CD4-positive, alpha-beta memory T cell (primary cell): Measurements from ENCODE around the gene DAB2IP. TPM values are rescaled to one million over a fixed set of nuclear protein-coding genes. Genes with fewer than 3 reads are reported as not detected.

Source experiments
- CTCF ChIA-PET: fragments of 350-600 bp; sonication (Branson Sonifier 250); formaldehyde crosslinking; loops from one replicate; lab custom pipeline; 2021; ENCODE audit warnings: inconsistent platforms; ENCODE audit not compliant: partially characterized antibody; lab: Charles Lee
- POLR2A ChIA-PET: fragments of 350-600 bp; sonication (Branson Sonifier 250); formaldehyde crosslinking; loops from one replicate; lab custom pipeline; 2021; ENCODE audit not compliant: partially characterized antibody; lab: Charles Lee
- DNase-seq, 5 donors: peaks; one replicate each; pipeline versions ENCODE4 v3.0.0 to v3.0.0-alpha.2; 2020 to 2022; ENCODE audit warnings: mixed read lengths in 1 of 5
- H3K27ac ChIP-seq: one replicate; pipeline ENCODE4 v1.7.0; 2013; ENCODE audit warnings: low read depth, low read length
- H3K27me3 ChIP-seq: 2 replicates; pipeline ENCODE4 v1.7.0; 2013; ENCODE audit warnings: mild to moderate bottlenecking, low read length, moderate library complexity; ENCODE audit not compliant: insufficient read depth
- H3K36me3 ChIP-seq: 2 replicates; pipeline ENCODE4 v1.7.0; 2013; ENCODE audit warnings: mild to moderate bottlenecking, low read length, moderate library complexity; ENCODE audit not compliant: insufficient read depth
- H3K4me1 ChIP-seq: 2 replicates; pipeline ENCODE4 v1.7.0; 2013; ENCODE audit warnings: mild to moderate bottlenecking, low read length, moderate library complexity; ENCODE audit not compliant: insufficient read depth
- H3K4me3 ChIP-seq, 2 donors: one replicate each; pipeline ENCODE4 v1.7.0; 2013; ENCODE audit warnings: low read length in 2 of 2, mild to moderate bottlenecking in 1 of 2
- H3K9me3 ChIP-seq, 2 donors: one replicate each; pipeline ENCODE4 v1.7.0; 2013; ENCODE audit warnings: low read length in 2 of 2, control low read depth in 1 of 2; ENCODE audit not compliant: control insufficient read depth in 1 of 2
- H3K27ac Mint-ChIP-seq, 7 donors: one replicate each; pipeline ENCODE4 v1.8.0; 2020 to 2021; ENCODE audit warnings: mixed read lengths in 7 of 7, mild to moderate bottlenecking in 6 of 7, inconsistent platforms in 3 of 7, moderate library complexity in 3 of 7
- H3K27me3 Mint-ChIP-seq, 2 donors: one replicate each; pipeline ENCODE4 v1.8.0; 2020 to 2021; ENCODE audit warnings: mixed read lengths in 2 of 2
- H3K36me3 Mint-ChIP-seq, 2 donors: one replicate each; pipeline ENCODE4 v1.8.0; 2020 to 2021; ENCODE audit warnings: mixed read lengths in 2 of 2, inconsistent platforms in 1 of 2, mild to moderate bottlenecking in 1 of 2
- H3K4me1 Mint-ChIP-seq, 4 donors: one replicate each; pipeline ENCODE4 v1.8.0; 2020 to 2021; ENCODE audit warnings: mixed read lengths in 4 of 4, mild to moderate bottlenecking in 1 of 4
- H3K4me3 Mint-ChIP-seq, 8 donors: one replicate each; pipeline ENCODE4 v1.8.0; 2020 to 2021; ENCODE audit warnings: mixed read lengths in 8 of 8, mild to moderate bottlenecking in 7 of 8, moderate library complexity in 6 of 8, inconsistent platforms in 3 of 8
- H3K9me3 Mint-ChIP-seq, 8 donors: one replicate each; pipeline ENCODE4 v1.8.0; 2020 to 2021; ENCODE audit warnings: mixed read lengths in 8 of 8, mild to moderate bottlenecking in 5 of 8, inconsistent platforms in 3 of 8, moderate library complexity in 1 of 8
- intact Hi-C: fragments of 100-400 bp; cut with micrococcal nuclease; formaldehyde crosslinking; loops from one replicate; pipeline ENCODE4 v1.15.1; 2023
- polyA plus RNA-seq, 2 donors: library from polyadenylated mRNA; unstranded; fragments of 300-500 nt; fragmentation: Illumina TruSeq; gene quantifications; one replicate each; pipeline ENCODE4 v1.2.3, GENCODE V29; 2021
- total RNA-seq, 2 experiments: library from RNA; stranded (reverse); gene quantifications; one replicate each; pipeline ENCODE4 v1.2.3, GENCODE V29; 2021

DAB2IP gene
- total and polyA plus RNA-seq, 4 experiments from 2014 or later: not detected

GRCh38 chr9:121763131-121763530 is 111.7 kb downstream of the DAB2IP start:
- H3K27ac ChIP-seq: no peak overlapping the region
- H3K27me3 Mint-ChIP-seq: peaks cover 0 to 3% of the 10 kb centered on the region in 2 donors
- no peaks in the 10 kb centered on the region for H3K4me1 Mint-ChIP-seq
- peaks cover 0 to 3% (median 0%) of the 10 kb centered on the region in 8 donors for H3K9me3 Mint-ChIP-seq
- intact Hi-C loops: no loop called here
- no peaks in the 10 kb centered on the region for H3K36me3 ChIP-seq
- no peaks in the 10 kb centered on the region for H3K36me3 Mint-ChIP-seq
- H3K9me3 ChIP-seq: no peaks in the 10 kb centered on the region
- ChIA-PET CTCF (no interaction called here), POLR2A (no interaction called here)
- DNase-seq: peak in 1 of 5 donors; percentile 3
- H3K4me3 ChIP-seq: no peak overlapping the region
- no peak overlapping the region for H3K4me3 Mint-ChIP-seq
- H3K27me3 ChIP-seq: no peaks in the 10 kb centered on the region
- H3K4me1 ChIP-seq: no peaks in the 10 kb centered on the region
- H3K27ac Mint-ChIP-seq: no peak overlapping the region

- intact Hi-C loops: no loop called here
- Histone ChIP-seq H3K9me3 (no peaks in the 10 kb centered on the region), H3K27me3 (no peaks in the 10 kb centered on the region), H3K4me1 (no peaks in the 10 kb centered on the region), H3K4me3 (no peak overlapping the region), H3K27ac (no peak overlapping the region), H3K36me3 (no peaks in the 10 kb centered on the region)
- Mint-ChIP-seq H3K4me3 (no peak overlapping the region), H3K36me3 (no peaks in the 10 kb centered on the region), H3K4me1 (no peaks in the 10 kb centered on the region), H3K27me3 (peaks cover 0 to 3% of the 10 kb centered on the region in 2 donors), H3K27ac (no peak overlapping the region), H3K9me3 (peaks cover 0 to 3% (median 0%) of the 10 kb centered on the region in 8 donors)
- ChIA-PET POLR2A (no interaction called here), CTCF (no interaction called here)
- DNase-seq: peak in 1 of 5 donors; percentile 22
Measured at GRCh38 chr9:121763561-121764370, 112.3 kb downstream of the DAB2IP start.

- Histone ChIP-seq H3K36me3 (no peaks in the 10 kb centered on the region), H3K27me3 (no peaks in the 10 kb centered on the region), H3K9me3 (no peaks in the 10 kb centered on the region), H3K4me3 (no peak overlapping the region), H3K4me1 (no peaks in the 10 kb centered on the region), H3K27ac (no peak overlapping the region)
- ChIA-PET POLR2A (no interaction called here), CTCF (no interaction called here)
- H3K27ac Mint-ChIP-seq: no peak overlapping the region
- H3K4me3 Mint-ChIP-seq: no peak overlapping the region
- peaks cover 0 to 3% of the 10 kb centered on the region in 2 donors for H3K27me3 Mint-ChIP-seq
- no peaks in the 10 kb centered on the region for H3K4me1 Mint-ChIP-seq
- no peaks in the 10 kb centered on the region for H3K36me3 Mint-ChIP-seq
- peaks cover 0 to 3% (median 0%) of the 10 kb centered on the region in 8 donors for H3K9me3 Mint-ChIP-seq
- DNase-seq: no peak
- intact Hi-C loops: no loop called here
Measured at GRCh38 chr9:121764371-121764730, 112.9 kb downstream of the DAB2IP start.

GRCh38 chr9:121765021-121765950 is 113.9 kb downstream of the DAB2IP start:
- Histone ChIP-seq H3K36me3 (no peaks in the 10 kb centered on the region), H3K27ac (no peak overlapping the region), H3K27me3 (no peaks in the 10 kb centered on the region), H3K4me1 (no peaks in the 10 kb centered on the region), H3K4me3 (no peak overlapping the region), H3K9me3 (no peaks in the 10 kb centered on the region)
- H3K27me3 Mint-ChIP-seq: peaks cover 0 to 3% of the 10 kb centered on the region in 2 donors
- intact Hi-C loops: no loop called here
- peak in 1 of 5 donors; percentile 3 for DNase-seq
- H3K9me3 Mint-ChIP-seq: peaks cover 0 to 3% (median 0%) of the 10 kb centered on the region in 8 donors
- no peaks in the 10 kb centered on the region for H3K36me3 Mint-ChIP-seq
- H3K4me3 Mint-ChIP-seq: no peak overlapping the region
- POLR2A ChIA-PET: no interaction called here
- H3K27ac Mint-ChIP-seq: no peak overlapping the region
- CTCF ChIA-PET: no interaction called here
- H3K4me1 Mint-ChIP-seq: no peaks in the 10 kb centered on the region

- peaks cover 0 to 3% of the 10 kb centered on the region in 2 donors for H3K27me3 Mint-ChIP-seq
- no peak overlapping the region for H3K27ac ChIP-seq
- no peaks in the 10 kb centered on the region for H3K27me3 ChIP-seq
- no peaks in the 10 kb centered on the region for H3K9me3 ChIP-seq
- POLR2A ChIA-PET: no interaction called here
- H3K4me3 ChIP-seq: no peak overlapping the region
- intact Hi-C loops: no loop called here
- peak in 1 of 5 donors; percentile 16 for DNase-seq
- peaks cover 0 to 3% (median 0%) of the 10 kb centered on the region in 8 donors for H3K9me3 Mint-ChIP-seq
- H3K36me3 ChIP-seq: no peaks in the 10 kb centered on the region
- no peaks in the 10 kb centered on the region for H3K4me1 Mint-ChIP-seq
- H3K4me3 Mint-ChIP-seq: no peak overlapping the region
- no peaks in the 10 kb centered on the region for H3K36me3 Mint-ChIP-seq
- H3K27ac Mint-ChIP-seq: no peak overlapping the region
- CTCF ChIA-PET: no interaction called here
- H3K4me1 ChIP-seq: no peaks in the 10 kb centered on the region
Measured at GRCh38 chr9:121766081-121766683, 114.7 kb downstream of the DAB2IP start.

GRCh38 chr9:121767171-121767769 is 115.8 kb downstream of the DAB2IP start:
- no peaks in the 10 kb centered on the region for H3K36me3 ChIP-seq
- Mint-ChIP-seq H3K36me3 (no peaks in the 10 kb centered on the region), H3K27me3 (peaks cover 0 to 3% of the 10 kb centered on the region in 2 donors), H3K27ac (no peak overlapping the region), H3K9me3 (peaks cover 0 to 3% (median 0%) of the 10 kb centered on the region in 8 donors), H3K4me1 (no peaks in the 10 kb centered on the region), H3K4me3 (no peak overlapping the region)
- intact Hi-C loops: no loop called here
- POLR2A ChIA-PET: no interaction called here
- no peak overlapping the region for H3K4me3 ChIP-seq
- CTCF ChIA-PET: no interaction called here
- H3K9me3 ChIP-seq: no peaks in the 10 kb centered on the region
- no peaks in the 10 kb centered on the region for H3K27me3 ChIP-seq
- H3K27ac ChIP-seq: no peak overlapping the region
- peak in 1 of 5 donors; percentile 19 for DNase-seq
- H3K4me1 ChIP-seq: no peaks in the 10 kb centered on the region
